B cell (primary cell): ENCODE data around the gene SDK2. TPM values are rescaled to one million over a fixed set of nuclear protein-coding genes. Genes with fewer than 3 reads are reported as not detected.

Source experiments
- ATAC-seq: fragments of 200-7000 bp; cut with Tn5 transposase; one replicate; pipeline ENCODE4 v1.10.0; 2021; ENCODE audit warnings: low read depth, mild to moderate bottlenecking, moderate number of reproducible peaks, moderate library complexity
- CTCF ChIA-PET: fragments of 350-600 bp; sonication (Branson Sonifier 250); formaldehyde crosslinking; loops from one replicate; lab custom pipeline; 2021; ENCODE audit warnings: antibody characterized with exemption, inconsistent platforms; lab: Charles Lee
- POLR2A ChIA-PET: fragments of 350-600 bp; sonication (Branson Sonifier 250); formaldehyde crosslinking; loops from one replicate; lab custom pipeline; 2021; ENCODE audit warnings: antibody characterized with exemption; lab: Charles Lee
- DNase-seq: peaks from one replicate; pipeline ENCODE4 v3.0.0; 2013
- H2AFZ ChIP-seq: 2 replicates; pipeline ENCODE4 v1.6.1; 2012; ENCODE audit warnings: mild to moderate bottlenecking, low read depth, low read length; ENCODE audit not compliant: insufficient read depth, poor library complexity, severe bottlenecking
- H3K27ac ChIP-seq, 2 donors: 1 replicate in 1 of 2; 2 replicates in 1 of 2; pipeline ENCODE4 v1.5.1; 2012 to 2013; ENCODE audit warnings: low read length in 2 of 2, mild to moderate bottlenecking in 2 of 2, moderate library complexity in 1 of 2
- H3K27me3 ChIP-seq, 4 experiments: fragments of 200-600 bp in 1 of 4; sonication (generic) in 1 of 4; replicated peaks in 1 of 4; 1 replicate in 2 of 4; 2 replicates in 2 of 4; pipeline versions ENCODE4 v1.6.1 to v1.7.0; 2013 to 2016; ENCODE audit warnings: low read length in 3 of 4, mild to moderate bottlenecking in 2 of 4, mixed read lengths in 1 of 4, moderate library complexity in 1 of 4; ENCODE audit not compliant: insufficient read depth in 4 of 4, control insufficient read depth in 3 of 4; ENCODE audit errors: control extremely low read depth in 1 of 4
- H3K36me3 ChIP-seq, 2 experiments: replicated peaks in 1 of 2; 1 replicate in 1 of 2; 2 replicates in 1 of 2; pipeline versions ENCODE4 v1.6.1 to v1.7.1; 2013; ENCODE audit warnings: low read length in 1 of 2; ENCODE audit not compliant: insufficient read depth in 2 of 2, control insufficient read depth in 1 of 2; ENCODE audit errors: control extremely low read depth in 1 of 2, extremely low read depth in 1 of 2
- H3K4me1 ChIP-seq, 2 donors: fragments of 200-600 bp in 1 of 2; sonication (generic) in 1 of 2; 1 replicate in 1 of 2; 2 replicates in 1 of 2; pipeline versions ENCODE4 v1.5.1 to v1.6.1; 2013 to 2017; ENCODE audit warnings: low read length in 2 of 2; ENCODE audit not compliant: control insufficient read depth in 2 of 2, insufficient read depth in 2 of 2
- H3K4me2 ChIP-seq: replicated peaks from 2 replicates; pipeline ENCODE3; 2012; ENCODE audit warnings: mild to moderate bottlenecking, low read depth, low read length; ENCODE audit not compliant: poor library complexity, severe bottlenecking
- H3K4me3 ChIP-seq, 5 experiments: fragments of 200-600 bp in 1 of 5; sonication (generic) in 1 of 5; 1 replicate in 3 of 5; 2 replicates in 2 of 5; pipeline versions ENCODE4 v1.5.1 to v1.7.0; 2011 to 2016; ENCODE audit warnings: low read length in 4 of 5, mild to moderate bottlenecking in 4 of 5, low read depth in 2 of 5, control low read depth in 1 of 5, moderate library complexity in 1 of 5; ENCODE audit not compliant: insufficient read depth in 1 of 5; ENCODE audit errors: control extremely low read depth in 1 of 5, extremely low read depth in 1 of 5
- H3K79me2 ChIP-seq: fragments of 200-600 bp; sonication (generic); one replicate; pipeline ENCODE4 v1.6.0; 2016; ENCODE audit warnings: low read length; ENCODE audit not compliant: control insufficient read depth, insufficient read depth
- H3K9ac ChIP-seq: fragments of 200-600 bp; sonication (generic); 2 replicates; pipeline ENCODE4 v1.6.1; 2017; ENCODE audit warnings: mild to moderate bottlenecking, low read length, moderate library complexity
- H3K9me3 ChIP-seq, 3 donors: one replicate each; pipeline versions ENCODE4 v1.6.1 to v1.7.1; 2013; ENCODE audit warnings: low read length in 2 of 3; ENCODE audit not compliant: control insufficient read depth in 2 of 3, insufficient read depth in 1 of 3; ENCODE audit errors: control extremely low read depth in 1 of 3
- H4K20me1 ChIP-seq: 2 replicates; pipeline ENCODE4 v1.6.0; 2012; ENCODE audit warnings: mild to moderate bottlenecking, low read length; ENCODE audit not compliant: insufficient read depth, control insufficient read depth, poor library complexity, severe bottlenecking
- H3K27ac Mint-ChIP-seq: one replicate; pipeline ENCODE4 v1.8.0; 2021; ENCODE audit warnings: mixed read lengths
- H3K27me3 Mint-ChIP-seq: one replicate; pipeline ENCODE4 v1.8.0; 2021; ENCODE audit warnings: mixed read lengths
- H3K4me1 Mint-ChIP-seq: one replicate; pipeline ENCODE4 v1.8.0; 2021; ENCODE audit warnings: mixed read lengths
- H3K4me3 Mint-ChIP-seq: one replicate; pipeline ENCODE4 v1.8.0; 2021; ENCODE audit warnings: mixed read lengths
- H3K9me3 Mint-ChIP-seq: one replicate; pipeline ENCODE4 v1.8.0; 2022; ENCODE audit warnings: mixed read lengths; ENCODE audit not compliant: insufficient read depth
- CTCF ChIP-seq: fragments of 200-600 bp; IDR thresholded peaks from one replicate; pipeline ENCODE4 v1.8.0; 2022; ENCODE audit warnings: antibody characterized with exemption, mild to moderate bottlenecking
- EZH2 ChIP-seq: IDR thresholded peaks from 2 replicates; pipeline ENCODE4 v1.6.1; 2012; ENCODE audit warnings: borderline replicate concordance, low read depth, mild to moderate bottlenecking, moderate library complexity, low read length; ENCODE audit not compliant: insufficient read depth, poor library complexity, severe bottlenecking
- WGBS: methylation state at CpG from one replicate; pipeline ENCODE4 v1.1.5; 2013; ENCODE audit warnings: missing lambda C conversion rate; ENCODE audit not compliant: insufficient coverage; 5-methylcytosine and 5-hydroxymethylcytosine counted together
- intact Hi-C: fragments of 100-400 bp; cut with micrococcal nuclease; formaldehyde crosslinking; loops from one replicate; pipeline ENCODE4 v1.10.0; 2022
- polyA plus RNA-seq: library from polyadenylated mRNA; depleted of rRNA; stranded (reverse); fragments of >200 nt; gene quantifications from 2 replicates; pipeline ENCODE4 v1.2.3, GENCODE V29; 2012
- total RNA-seq, 2 donors: library from RNA; stranded (reverse); fragments of 120-200 nt in 1 of 2; gene quantifications; 1 replicate in 1 of 2; 2 replicates in 1 of 2; pipeline versions ENCODE4 v1.2.3 to v1.2.4, GENCODE V29; 2013 to 2022

SDK2 gene
- total and polyA plus RNA-seq, 2 donors (not counting 1 experiment from before 2014, with no cell fraction given) = 3.2 to 13.0 TPM

GRCh38 chr17:73546770-73547536, 97.3 kb downstream of the SDK2 start:
- no peak for TF ChIP-seq CTCF
- TF ChIP-seq EZH2 = no peak
- no peaks in the 10 kb centered on the region for H3K27me3 Mint-ChIP-seq
- no peak overlapping the region for H3K27ac ChIP-seq
- H3K79me2 ChIP-seq = peaks cover 55% of the 10 kb centered on the region
- intact Hi-C loops = loop anchor here (1.0 to 5.0 kb wide), 2 partner anchors 44 to 95 kb away; partner anchors contain the start of gene SDK2
- ChIA-PET POLR2A (interaction anchor here (0.5 kb wide), 1 partner anchor 60 kb away, joined by 3 read pairs; no protein-coding TSS in a partner anchor), CTCF (interaction anchor here (1.0 kb wide), 1 partner anchor 163 kb away, joined by 3 read pairs; no protein-coding TSS in a partner anchor)
- H2AFZ ChIP-seq = no peak overlapping the region
- no peak overlapping the region for H3K4me3 Mint-ChIP-seq
- no peaks in the 10 kb centered on the region for H3K27me3 ChIP-seq
- H3K36me3 ChIP-seq = no peaks in the 10 kb centered on the region
- no peaks in the 10 kb centered on the region for H3K9me3 Mint-ChIP-seq
- no peaks in the 10 kb centered on the region for H3K9me3 ChIP-seq
- peaks cover 20% of the 10 kb centered on the region for H4K20me1 ChIP-seq
- WGBS = 60% methylated on average over 10 of the region's 12 CpGs
- peak overlapping the region; percentile 21 for H3K4me2 ChIP-seq
- ATAC-seq (peak; percentile 98), DNase-seq (peak; percentile 76)
- H3K9ac ChIP-seq = no peak overlapping the region
- no peak overlapping the region for H3K4me3 ChIP-seq
- peak overlapping the region; percentile 67 for H3K27ac Mint-ChIP-seq
- H3K4me1 Mint-ChIP-seq = peaks cover 39% of the 10 kb centered on the region
- H3K4me1 ChIP-seq = peaks cover 11 to 31% of the 10 kb centered on the region in 2 donors

- intact Hi-C loops = loop anchor here (5.0 kb wide), 1 partner anchor 96 kb away; the partner anchor contains the start of gene SDK2
- Mint-ChIP-seq H3K27ac (no peak overlapping the region), H3K4me1 (peaks cover 33% of the 10 kb centered on the region), H3K27me3 (no peaks in the 10 kb centered on the region), H3K4me3 (no peak overlapping the region), H3K9me3 (no peaks in the 10 kb centered on the region)
- no peak overlapping the region for H2AFZ ChIP-seq
- CTCF ChIA-PET = no interaction called here
- H3K79me2 ChIP-seq = peaks cover 59% of the 10 kb centered on the region
- no peak overlapping the region for H3K4me2 ChIP-seq
- 92% methylated on average over 7 of the region's 11 CpGs for WGBS
- no peak overlapping the region for H3K27ac ChIP-seq
- no peak overlapping the region for H3K4me3 ChIP-seq
- POLR2A ChIA-PET = no interaction called here
- DNase-seq (no peak), ATAC-seq (no peak)
- H3K27me3 ChIP-seq = no peaks in the 10 kb centered on the region
- H4K20me1 ChIP-seq = peaks cover 25% of the 10 kb centered on the region
- peaks cover 11 to 30% of the 10 kb centered on the region in 2 donors for H3K4me1 ChIP-seq
- H3K9me3 ChIP-seq = no peaks in the 10 kb centered on the region
- no peaks in the 10 kb centered on the region for H3K36me3 ChIP-seq
- no peak overlapping the region for H3K9ac ChIP-seq
- TF ChIP-seq CTCF = no peak
- TF ChIP-seq EZH2 = no peak
Measured at GRCh38 chr17:73546114-73546513, 98.1 kb downstream of the SDK2 start.
